GM18508 (cell line): ENCODE results near the gene SELENOO.

Experiments
- ATAC-seq: cut with Tn5 transposase; IDR thresholded peaks from one replicate; pipeline ENCODE4 v1.9.1; 2021; ENCODE audit warnings: moderate number of reproducible peaks; ENCODE audit not compliant: insufficient read depth, unreplicated experiment

SELENOO gene

GRCh38 chr22:50184004-50184901 is 16.6 kb upstream of the SELENOO start:
- ATAC-seq = no peak

- no peak for ATAC-seq
Measured at GRCh38 chr22:50184902-50185374, 15.9 kb upstream of the SELENOO start.

- ATAC-seq = no peak
Measured at GRCh38 chr22:50185375-50186087, 15.3 kb upstream of the SELENOO start, which contains the start of gene TRABD. Gene TRABD, plus strand, starts transcription at chr22:50185913. Its CDS starts 7,148 bp downstream, at chr22:50193061.

GRCh38 chr22:50186181-50186714 is 14.6 kb upstream of the SELENOO start:
- ATAC-seq = no peak

- ATAC-seq = no peak
Measured at GRCh38 chr22:50186761-50187523, 13.9 kb upstream of the SELENOO start.

- ATAC-seq = no peak
Measured at GRCh38 chr22:50188356-50188755, 12.5 kb upstream of the SELENOO start.

- no peak for ATAC-seq
Measured at GRCh38 chr22:50189184-50189848, 11.5 kb upstream of the SELENOO start.

- no peak for ATAC-seq
Measured at GRCh38 chr22:50189849-50190181, 11.0 kb upstream of the SELENOO start.

- no peak for ATAC-seq
Measured at GRCh38 chr22:50190182-50190940, 10.4 kb upstream of the SELENOO start.

- no peak for ATAC-seq
Measured at GRCh38 chr22:50190941-50191741, 9.7 kb upstream of the SELENOO start.

GRCh38 chr22:50192436-50193204 is 8.2 kb upstream of the SELENOO start:
- ATAC-seq = no peak

GRCh38 chr22:50193621-50194020 is 7.2 kb upstream of the SELENOO start:
- ATAC-seq = no peak

GRCh38 chr22:50194037-50194805 is 6.6 kb upstream of the SELENOO start:
- ATAC-seq = no peak

- ATAC-seq = no peak
Measured at GRCh38 chr22:50196256-50196655, 4.6 kb upstream of the SELENOO start.

GRCh38 chr22:50197000-50197800 is 3.6 kb upstream of the SELENOO start:
- no peak for ATAC-seq
